Measurements from ENCODE around the gene WHAMM. TPM values are rescaled to one million over a fixed set of nuclear protein-coding genes. Genes with fewer than 3 reads are reported as not detected.

Gene WHAMM
- total RNA-seq, 2 donors from 2014 or later: 3.7 to 4.4 TPM

GRCh38 chr15:82778755-82779154, 30.7 kb upstream of the WHAMM start:
- no peaks in the 10 kb centered on the region for H3K9me3 ChIP-seq (ENCODE audit: control insufficient read depth, low read length)
- no peak overlapping the region for H3K9ac ChIP-seq (ENCODE audit: extremely low read depth, low read length, poor library complexity, severe bottlenecking)
- Mint-ChIP-seq H3K27me3 (ENCODE audit: insufficient read depth) (peaks cover 7% of the 10 kb centered on the region), H3K4me3 (no peak overlapping the region), H3K9me3 (no peaks in the 10 kb centered on the region), H3K36me3 (ENCODE audit: low read depth) (no peaks in the 10 kb centered on the region), H3K4me1 (no peaks in the 10 kb centered on the region), H3K27ac (no peak overlapping the region)
- no peak overlapping the region for H3K27ac ChIP-seq (ENCODE audit: low read depth, low read length)
- H3K27me3 ChIP-seq (ENCODE audit: control insufficient read depth, insufficient read depth, low read length, poor library complexity, severe bottlenecking): no peaks in the 10 kb centered on the region
- no peaks in the 10 kb centered on the region for H3K36me3 ChIP-seq (ENCODE audit: control insufficient read depth, insufficient read depth, low read length)
- no peak for TF ChIP-seq CTCF (conservative IDR thresholded peaks at IDR 0.05)
- no peak overlapping the region for H3K4me3 ChIP-seq (ENCODE audit: low read length)
- DNase-seq: no peak
- 77 to 89% methylated on average over 3 of the region's 3 CpGs for WGBS, 2 experiments (ENCODE audit: insufficient coverage in 1 of 2, insufficient read length in 1 of 2)
- H3K4me1 ChIP-seq (ENCODE audit: control insufficient read depth, insufficient read depth, low read length): no peaks in the 10 kb centered on the region

GRCh38 chr15:82781349-82781748, 28.1 kb upstream of the WHAMM start:
- Histone ChIP-seq H3K36me3 (ENCODE audit: control insufficient read depth, insufficient read depth, low read length) (no peaks in the 10 kb centered on the region), H3K9me3 (ENCODE audit: control insufficient read depth, low read length) (no peaks in the 10 kb centered on the region), H3K4me1 (ENCODE audit: control insufficient read depth, insufficient read depth, low read length) (no peaks in the 10 kb centered on the region), H3K27ac (ENCODE audit: low read depth, low read length) (no peak overlapping the region), H3K4me3 (ENCODE audit: low read length) (no peak overlapping the region), H3K27me3 (ENCODE audit: control insufficient read depth, insufficient read depth, low read length, poor library complexity, severe bottlenecking) (peaks cover 6% of the 10 kb centered on the region), H3K9ac (ENCODE audit: extremely low read depth, low read length, poor library complexity, severe bottlenecking) (no peak overlapping the region)
- no peak for DNase-seq
- H3K36me3 Mint-ChIP-seq (ENCODE audit: low read depth): no peaks in the 10 kb centered on the region
- no peaks in the 10 kb centered on the region for H3K4me1 Mint-ChIP-seq
- H3K4me3 Mint-ChIP-seq: no peak overlapping the region
- TF ChIP-seq CTCF (conservative IDR thresholded peaks at IDR 0.05): no peak
- H3K27ac Mint-ChIP-seq: no peak overlapping the region
- 79 to 86% methylated on average over 1 to 4 of the region's 4 CpGs for WGBS, 2 experiments (ENCODE audit: insufficient coverage in 1 of 2, insufficient read length in 1 of 2)
- no peaks in the 10 kb centered on the region for H3K9me3 Mint-ChIP-seq
- peaks cover 19% of the 10 kb centered on the region for H3K27me3 Mint-ChIP-seq (ENCODE audit: insufficient read depth)

GRCh38 chr15:82788496-82788895, 20.9 kb upstream of the WHAMM start:
- no peak for TF ChIP-seq CTCF (conservative IDR thresholded peaks at IDR 0.05)
- Mint-ChIP-seq H3K4me1 (no peaks in the 10 kb centered on the region), H3K27me3 (ENCODE audit: insufficient read depth) (peaks cover 39% of the 10 kb centered on the region), H3K4me3 (no peak overlapping the region), H3K36me3 (ENCODE audit: low read depth) (no peaks in the 10 kb centered on the region), H3K27ac (no peak overlapping the region), H3K9me3 (peaks cover 4% of the 10 kb centered on the region)
- Histone ChIP-seq H3K9me3 (ENCODE audit: control insufficient read depth, low read length) (peaks cover 4% of the 10 kb centered on the region), H3K9ac (ENCODE audit: extremely low read depth, low read length, poor library complexity, severe bottlenecking) (no peak overlapping the region), H3K27me3 (ENCODE audit: control insufficient read depth, insufficient read depth, low read length, poor library complexity, severe bottlenecking) (peaks cover 18% of the 10 kb centered on the region), H3K4me1 (ENCODE audit: control insufficient read depth, insufficient read depth, low read length) (no peaks in the 10 kb centered on the region), H3K27ac (ENCODE audit: low read depth, low read length) (no peak overlapping the region), H3K4me3 (ENCODE audit: low read length) (no peak overlapping the region), H3K36me3 (ENCODE audit: control insufficient read depth, insufficient read depth, low read length) (no peaks in the 10 kb centered on the region)
- WGBS, 2 experiments (ENCODE audit: insufficient coverage in 1 of 2, insufficient read length in 1 of 2): 90 to 100% methylated on average over 2 of the region's 2 CpGs
- no peak for DNase-seq
